Measurements from ENCODE around the gene DNAJC17.

The DNAJC17 gene

DNA sequence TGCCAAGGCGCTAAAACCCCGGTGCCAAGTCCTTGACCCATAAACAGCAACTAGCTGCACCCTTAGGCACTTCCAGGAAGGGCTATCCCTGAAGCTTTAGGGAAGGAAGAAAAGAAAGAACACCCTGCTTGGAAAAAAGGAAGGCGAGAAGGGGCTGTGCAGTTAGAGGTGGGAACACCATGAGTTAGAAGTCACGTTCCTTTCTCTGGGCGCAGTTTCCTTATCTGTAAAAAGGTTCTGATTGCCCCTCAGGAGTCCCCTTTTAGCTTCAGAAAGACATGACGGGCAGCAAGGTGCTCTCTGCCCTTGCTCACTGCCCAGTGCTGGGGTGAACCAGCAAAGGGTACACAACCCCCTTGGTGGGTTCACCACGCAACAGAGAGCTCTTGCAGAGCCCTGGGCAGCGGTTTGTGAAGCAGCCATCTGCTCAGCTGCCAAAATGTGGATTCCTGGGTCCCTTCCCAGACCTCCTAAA is 42.6 kb downstream of the DNAJC17 start:
- DNase-seq, result no peak

- peak; percentile 57 to 67 for DNase-seq
Observed at GRCh38 chr15:40763801-40764628, 43.3 kb downstream of the DNAJC17 start, which contains the start of gene GCHFR. Gene GCHFR, plus strand, starts transcription at chr15:40764068. Its CDS starts 113 bp downstream, at chr15:40764181.

GRCh38 chr15:40762919-40763800 is 44.1 kb downstream of the DNAJC17 start:
- DNase-seq, result no peak

- no peak for DNase-seq
Observed at GRCh38 chr15:40759961-40760360, 47.3 kb downstream of the DNAJC17 start.

DNA sequence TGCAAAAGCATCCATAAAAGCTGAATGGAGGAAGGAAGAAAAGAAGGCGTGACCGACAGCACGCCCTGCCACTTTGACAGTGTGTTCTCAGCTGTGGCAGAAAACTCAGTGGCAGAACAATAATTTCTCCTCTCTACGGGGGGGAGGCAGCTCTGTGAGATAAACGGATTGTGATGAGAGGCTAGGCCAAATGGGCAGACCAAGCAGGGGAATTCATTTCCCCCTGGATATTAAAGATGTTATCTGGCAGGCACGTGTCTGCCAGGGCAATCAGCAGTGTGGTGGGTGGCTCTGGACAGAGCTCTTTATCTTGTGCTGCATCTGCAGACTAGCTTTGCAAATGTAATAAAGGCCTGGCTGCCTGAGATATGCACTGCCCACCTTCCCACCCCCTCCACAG is 50.3 kb downstream of the DNAJC17 start:
- no peak for DNase-seq

DNA sequence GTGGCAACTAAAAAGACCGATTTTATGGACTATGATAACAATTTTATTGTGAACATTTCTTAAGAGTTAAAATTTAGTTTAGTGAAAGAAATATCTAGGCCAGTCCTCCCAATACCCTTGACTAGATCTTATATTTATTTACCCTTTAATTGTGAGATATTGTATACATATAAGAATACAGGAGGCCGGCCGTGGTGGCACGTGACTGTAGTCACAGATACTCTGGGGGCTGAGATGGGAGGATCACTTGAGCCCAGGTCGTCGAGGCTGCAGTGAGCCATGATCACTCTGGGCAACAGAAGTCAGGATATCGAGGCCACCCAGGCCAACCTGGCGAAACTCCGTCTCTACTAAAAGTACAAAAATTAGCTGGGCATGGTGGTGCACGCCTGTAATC is 51.5 kb downstream of the DNAJC17 start:
- no peak for DNase-seq

GRCh38 chr15:40754883-40755811 is 52.1 kb downstream of the DNAJC17 start, which contains the start of gene RMDN3:
Gene RMDN3, minus strand, starts transcription at chr15:40755254. Its CDS starts 471 bp downstream, at chr15:40754783.
- peak; percentile 87 to 96 for DNase-seq

- no peak for DNase-seq
Observed at GRCh38 chr15:40754574-40754882, 52.7 kb downstream of the DNAJC17 start.

DNA sequence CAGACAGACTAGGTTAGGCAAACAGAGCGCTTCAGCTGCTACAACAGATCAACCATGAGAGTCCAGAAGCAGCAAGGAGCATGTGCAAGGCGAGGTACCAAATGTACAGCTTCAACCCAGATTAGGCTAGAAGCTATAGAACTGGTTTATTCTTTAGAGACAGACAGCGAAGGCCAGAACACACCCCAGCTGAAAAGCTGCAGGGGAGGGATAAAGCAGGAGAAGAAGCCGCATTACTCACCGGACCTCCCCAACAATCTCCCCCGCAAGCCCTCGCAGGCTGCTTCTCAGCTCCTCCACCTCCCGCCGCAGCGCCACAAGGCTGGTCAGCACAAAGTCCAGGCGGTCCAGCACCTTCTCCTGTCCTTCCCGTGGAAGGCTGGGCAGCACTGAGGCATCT is 55.5 kb downstream of the DNAJC17 start:
- no peak for DNase-seq

DNA sequence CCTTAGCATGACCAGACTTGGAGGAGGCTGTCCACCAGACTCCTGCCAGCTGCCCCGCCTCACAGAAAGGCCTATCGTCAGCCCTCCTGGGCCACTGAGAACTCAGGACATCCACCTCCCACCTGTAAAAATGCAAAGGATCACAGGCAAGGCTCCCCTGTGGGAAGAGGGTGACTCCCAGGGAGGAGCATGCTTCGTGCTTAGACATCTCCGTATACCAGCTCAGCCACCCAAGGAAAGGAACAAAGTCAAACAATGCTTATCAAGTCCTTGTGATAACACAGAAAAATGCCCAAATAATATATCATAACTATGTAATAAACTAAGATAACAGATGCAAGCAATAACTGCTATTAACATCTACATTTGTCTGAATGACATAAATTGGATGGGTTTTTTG is 56.4 kb downstream of the DNAJC17 start:
- DNase-seq, result no peak

GRCh38 chr15:40749151-40749630 is 58.1 kb downstream of the DNAJC17 start:
- no peak for DNase-seq

GRCh38 chr15:40747685-40748631 is 59.3 kb downstream of the DNAJC17 start:
- peak; percentile 18 to 73 for DNase-seq

DNA sequence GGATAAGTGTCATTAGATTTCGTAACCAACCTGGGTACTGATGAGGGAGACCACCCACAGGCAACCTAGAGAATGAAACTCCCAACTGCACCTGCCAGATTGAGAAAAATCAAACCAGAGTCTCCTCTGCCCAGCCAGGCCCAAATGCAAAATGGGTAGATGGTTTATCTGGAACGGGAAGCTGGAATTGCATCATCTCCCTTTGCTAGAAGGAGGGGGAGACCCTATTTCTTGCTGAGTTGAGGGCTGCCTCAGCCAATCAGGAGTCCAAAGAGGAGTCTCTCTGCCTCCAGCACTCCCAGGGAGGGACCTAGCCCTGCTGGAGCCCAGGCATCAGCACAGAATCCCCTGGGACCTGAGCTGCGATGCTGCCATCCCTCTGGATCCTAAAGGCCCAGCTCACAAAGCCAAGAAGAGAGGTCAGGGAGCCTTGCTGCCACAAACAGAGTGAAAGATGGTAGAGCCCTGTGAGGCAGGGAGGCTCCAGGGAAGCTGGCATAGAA is 60.3 kb downstream of the DNAJC17 start:
- DNase-seq, result peak; percentile 61 to 66

DNA sequence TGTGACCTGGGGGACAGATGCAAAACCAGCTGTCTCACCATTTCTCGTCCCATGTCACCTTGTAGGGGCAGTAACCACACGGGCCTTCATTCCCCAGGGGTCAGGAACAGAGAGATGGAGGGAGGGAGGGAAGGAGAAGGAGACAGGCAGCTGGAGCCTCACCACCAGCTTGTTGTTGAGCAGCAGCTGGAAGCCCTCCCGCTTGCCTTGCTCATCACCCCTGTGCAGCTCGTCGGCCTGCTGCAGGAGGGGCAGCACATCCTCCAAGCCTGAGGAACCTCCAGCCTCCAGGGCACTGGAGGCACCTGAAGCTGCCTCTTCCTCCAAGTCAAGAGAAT is 62.5 kb downstream of the DNAJC17 start:
- DNase-seq, result no peak

GRCh38 chr15:40743921-40744814 is 63.1 kb downstream of the DNAJC17 start:
- peak; percentile 95 to 98 for DNase-seq

GRCh38 chr15:40743485-40743901 is 63.8 kb downstream of the DNAJC17 start:
- no peak for DNase-seq

GRCh38 chr15:40739854-40740253 is 67.4 kb downstream of the DNAJC17 start:
- no peak for DNase-seq

- no peak for DNase-seq
Observed at GRCh38 chr15:40739047-40739446, 68.2 kb downstream of the DNAJC17 start.

DNA sequence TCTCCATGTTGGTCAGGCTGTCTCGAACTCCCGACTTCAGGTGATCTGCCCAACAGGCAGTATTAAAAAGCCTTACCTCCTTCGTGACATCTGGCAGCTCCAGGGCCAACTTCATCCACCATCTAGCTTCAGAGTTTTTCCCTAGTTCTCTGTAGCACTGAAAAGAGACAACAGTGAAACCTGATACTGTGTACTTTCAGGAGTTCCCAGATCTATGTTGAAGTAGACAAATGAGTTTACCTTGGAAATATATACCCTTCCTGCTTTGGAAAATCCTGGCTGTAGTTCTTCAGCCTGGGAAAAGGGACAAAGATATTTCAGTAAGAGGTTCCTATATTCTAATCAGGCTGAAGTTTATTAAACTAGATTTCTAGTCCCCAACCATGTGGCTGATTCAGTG is 70.2 kb downstream of the DNAJC17 start:
- no peak for DNase-seq

GRCh38 chr15:40736575-40736974 is 70.7 kb downstream of the DNAJC17 start:
- no peak for DNase-seq

Measured in inflammatory macrophage treated with lipopolysaccharide for 1 hour (primary cell).